Activated T-cell treated with anti-CD3 and anti-CD28 coated beads, Interleukin-2, amount 50 U/mL, for 24 hours (primary cell): Measurements from ENCODE around the gene DACT1.

Experiments used
- DNase-seq: peaks from one replicate; pipeline ENCODE4 v3.0.0-alpha.2; 2020
- H3K27ac Mint-ChIP-seq: 2 replicates; pipeline ENCODE4 v1.8.0; 2020; ENCODE audit warnings: mild to moderate bottlenecking, mixed read lengths
- H3K27me3 Mint-ChIP-seq: 2 replicates; pipeline ENCODE4 v1.8.0; 2020; ENCODE audit warnings: mixed read lengths
- H3K36me3 Mint-ChIP-seq: 2 replicates; pipeline ENCODE4 v1.8.0; 2020; ENCODE audit warnings: low read depth, mixed read lengths
- H3K4me1 Mint-ChIP-seq: 2 replicates; pipeline ENCODE4 v1.8.0; 2020; ENCODE audit warnings: low read depth, mixed read lengths
- H3K4me3 Mint-ChIP-seq: 2 replicates; pipeline ENCODE4 v1.8.0; 2020; ENCODE audit warnings: mild to moderate bottlenecking, moderate library complexity, mixed read lengths
- H3K9me3 Mint-ChIP-seq: 2 replicates; pipeline ENCODE4 v1.8.0; 2020; ENCODE audit warnings: mixed read lengths

DACT1 gene

GRCh38 chr14:58626431-58626831 is 11.3 kb upstream of the DACT1 start:
- Mint-ChIP-seq H3K36me3 (no peaks in the 10 kb centered on the region), H3K27me3 (no peaks in the 10 kb centered on the region), H3K9me3 (no peaks in the 10 kb centered on the region), H3K27ac (no peak overlapping the region), H3K4me1 (peaks cover 5% of the 10 kb centered on the region), H3K4me3 (no peak overlapping the region)
- no peak for DNase-seq

- Mint-ChIP-seq H3K9me3 (no peaks in the 10 kb centered on the region), H3K36me3 (no peaks in the 10 kb centered on the region), H3K4me3 (no peak overlapping the region), H3K27me3 (no peaks in the 10 kb centered on the region), H3K4me1 (peaks cover 2% of the 10 kb centered on the region), H3K27ac (no peak overlapping the region)
- DNase-seq, result no peak
Observed at GRCh38 chr14:58628406-58628805, 9.4 kb upstream of the DACT1 start.

- Mint-ChIP-seq H3K4me3 (no peak overlapping the region), H3K4me1 (peaks cover 2% of the 10 kb centered on the region), H3K27me3 (no peaks in the 10 kb centered on the region), H3K36me3 (no peaks in the 10 kb centered on the region), H3K27ac (no peak overlapping the region), H3K9me3 (no peaks in the 10 kb centered on the region)
- no peak for DNase-seq
Observed at GRCh38 chr14:58629281-58629680, 8.5 kb upstream of the DACT1 start.

- no peak for DNase-seq
- Mint-ChIP-seq H3K4me1 (peaks cover 11% of the 10 kb centered on the region), H3K4me3 (no peak overlapping the region), H3K27me3 (peaks cover 15% of the 10 kb centered on the region), H3K27ac (no peak overlapping the region), H3K9me3 (no peaks in the 10 kb centered on the region), H3K36me3 (no peaks in the 10 kb centered on the region)
Observed at GRCh38 chr14:58631732-58632131, 6.0 kb upstream of the DACT1 start.

GRCh38 chr14:58633831-58634230 is 3.9 kb upstream of the DACT1 start:
- Mint-ChIP-seq H3K4me1 (peaks cover 22% of the 10 kb centered on the region), H3K27me3 (peaks cover 29% of the 10 kb centered on the region), H3K36me3 (no peaks in the 10 kb centered on the region), H3K4me3 (no peak overlapping the region), H3K9me3 (no peaks in the 10 kb centered on the region), H3K27ac (no peak overlapping the region)
- DNase-seq, result no peak

- Mint-ChIP-seq H3K27ac (no peak overlapping the region), H3K4me3 (no peak overlapping the region), H3K27me3 (peaks cover 36% of the 10 kb centered on the region), H3K9me3 (no peaks in the 10 kb centered on the region), H3K4me1 (peaks cover 29% of the 10 kb centered on the region), H3K36me3 (no peaks in the 10 kb centered on the region)
- DNase-seq, result no peak
Observed at GRCh38 chr14:58634406-58635090, 3.2 kb upstream of the DACT1 start.

- Mint-ChIP-seq H3K9me3 (no peaks in the 10 kb centered on the region), H3K36me3 (no peaks in the 10 kb centered on the region), H3K4me1 (peaks cover 33% of the 10 kb centered on the region), H3K27me3 (peaks cover 42% of the 10 kb centered on the region), H3K4me3 (no peak overlapping the region), H3K27ac (no peak overlapping the region)
- no peak for DNase-seq
Observed at GRCh38 chr14:58635091-58635830, 2.5 kb upstream of the DACT1 start.

- Mint-ChIP-seq H3K9me3 (no peaks in the 10 kb centered on the region), H3K27me3 (peaks cover 48% of the 10 kb centered on the region), H3K4me1 (peaks cover 42% of the 10 kb centered on the region), H3K4me3 (no peak overlapping the region), H3K27ac (no peak overlapping the region), H3K36me3 (no peaks in the 10 kb centered on the region)
- no peak for DNase-seq
Observed at GRCh38 chr14:58636129-58636528, 1.6 kb upstream of the DACT1 start.

- no peaks in the 10 kb centered on the region for H3K36me3 Mint-ChIP-seq
- peak; percentile 56 for DNase-seq
Observed at GRCh38 chr14:58637040-58637390, 747 bp upstream of the DACT1 start.

GRCh38 chr14:58638231-58639197 is 752 bp downstream of the DACT1 start:
- H3K27me3 Mint-ChIP-seq, result peaks cover 48% of the 10 kb centered on the region
- peak overlapping the region; percentile 71 for H3K27ac Mint-ChIP-seq
- peaks cover under 1% of the 10 kb centered on the region for H3K36me3 Mint-ChIP-seq
- H3K9me3 Mint-ChIP-seq, result no peaks in the 10 kb centered on the region
- peak; percentile 65 for DNase-seq
- peaks cover 44% of the 10 kb centered on the region for H3K4me1 Mint-ChIP-seq
- H3K4me3 Mint-ChIP-seq, result peak overlapping the region; percentile 77

More at GRCh38 chr14:58637040-58637390, 747 bp upstream of the DACT1 start:
- Mint-ChIP-seq H3K4me1 (peaks cover 44% of the 10 kb centered on the region), H3K27me3 (peaks cover 48% of the 10 kb centered on the region), H3K27ac (peak overlapping the region; percentile 85), H3K9me3 (no peaks in the 10 kb centered on the region), H3K4me3 (peak overlapping the region; percentile 84)

GRCh38 chr14:58639198-58639565 is 1.4 kb downstream of the DACT1 start:
- H3K9me3 Mint-ChIP-seq, result no peaks in the 10 kb centered on the region
- H3K4me1 Mint-ChIP-seq, result peaks cover 44% of the 10 kb centered on the region
- no peak overlapping the region for H3K27ac Mint-ChIP-seq
- peaks cover 2% of the 10 kb centered on the region for H3K36me3 Mint-ChIP-seq
- peaks cover 48% of the 10 kb centered on the region for H3K27me3 Mint-ChIP-seq
- DNase-seq, result no peak
- H3K4me3 Mint-ChIP-seq, result peak overlapping the region; percentile 77

- DNase-seq, result no peak
- Mint-ChIP-seq H3K4me1 (peaks cover 40% of the 10 kb centered on the region), H3K27ac (no peak overlapping the region), H3K36me3 (peaks cover 2% of the 10 kb centered on the region), H3K27me3 (peaks cover 44% of the 10 kb centered on the region), H3K9me3 (no peaks in the 10 kb centered on the region), H3K4me3 (peak overlapping the region; percentile 77)
Observed at GRCh38 chr14:58639842-58640484, 2.2 kb downstream of the DACT1 start.

GRCh38 chr14:58640959-58641358 is 3.2 kb downstream of the DACT1 start:
- no peak for DNase-seq
- Mint-ChIP-seq H3K27ac (no peak overlapping the region), H3K4me1 (peaks cover 38% of the 10 kb centered on the region), H3K9me3 (no peaks in the 10 kb centered on the region), H3K4me3 (no peak overlapping the region), H3K36me3 (peaks cover 8% of the 10 kb centered on the region), H3K27me3 (peaks cover 40% of the 10 kb centered on the region)

- H3K4me1 Mint-ChIP-seq, result peaks cover 33% of the 10 kb centered on the region
- H3K27ac Mint-ChIP-seq, result no peak overlapping the region
- peaks cover 10% of the 10 kb centered on the region for H3K36me3 Mint-ChIP-seq
- H3K27me3 Mint-ChIP-seq, result peaks cover 35% of the 10 kb centered on the region
- no peak overlapping the region for H3K4me3 Mint-ChIP-seq
- H3K9me3 Mint-ChIP-seq, result no peaks in the 10 kb centered on the region
- no peak for DNase-seq
Observed at GRCh38 chr14:58641509-58641908, 3.7 kb downstream of the DACT1 start.
